DMS53 treated with DMSO at 0.1 percent for 48 hours (cell line): ENCODE measurements around the gene PTPRC.

Experiments used
- DNase-seq: peaks from one replicate; lab custom pipeline; 2025; ENCODE audit not compliant: unreplicated experiment; lab: John Stamatoyannopoulos, UW

The PTPRC gene

DNA sequence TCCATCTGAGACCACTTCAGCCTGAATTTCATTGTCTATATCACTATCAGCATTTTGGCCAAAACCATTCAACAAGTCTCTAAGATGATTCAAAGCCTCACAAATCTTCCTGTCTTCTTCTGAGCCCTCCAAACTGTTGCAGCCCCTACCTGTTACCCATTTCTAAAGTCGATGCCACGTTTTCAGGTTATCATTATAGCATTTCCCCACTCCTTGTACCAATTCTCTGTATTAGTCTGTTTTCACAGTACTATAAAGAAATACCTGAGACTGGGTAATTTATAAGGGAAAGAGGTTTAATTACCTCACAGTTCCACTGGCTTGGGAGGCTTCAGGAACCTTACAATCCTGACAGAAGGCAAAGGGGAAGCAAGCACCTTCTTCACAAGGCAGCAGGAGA, 158.8 kb downstream of the PTPRC start:
- no peak for DNase-seq

DNA sequence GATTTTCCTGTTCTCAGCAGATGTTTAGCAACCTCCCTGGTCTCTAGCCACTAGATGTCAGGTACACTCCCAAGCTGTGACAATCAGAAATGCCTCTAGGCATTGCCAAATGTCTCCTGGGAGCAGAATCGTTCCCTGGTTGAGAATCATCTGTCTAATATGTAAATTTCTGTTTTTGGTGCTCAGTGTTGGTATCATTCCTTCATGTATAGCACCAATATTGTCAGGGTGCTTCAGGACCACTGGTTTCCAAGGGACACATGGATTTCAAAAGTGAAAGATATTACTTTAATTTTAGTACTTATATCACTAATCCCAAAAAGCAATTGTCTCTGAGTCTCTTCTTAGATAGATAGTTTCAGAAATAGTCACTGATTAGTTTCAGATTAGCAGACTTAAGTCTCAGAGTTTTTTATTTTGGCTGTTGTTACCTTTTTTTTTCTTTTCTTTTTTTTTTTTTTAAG, 160.1 kb downstream of the PTPRC start:
- DNase-seq: no peak

DNA sequence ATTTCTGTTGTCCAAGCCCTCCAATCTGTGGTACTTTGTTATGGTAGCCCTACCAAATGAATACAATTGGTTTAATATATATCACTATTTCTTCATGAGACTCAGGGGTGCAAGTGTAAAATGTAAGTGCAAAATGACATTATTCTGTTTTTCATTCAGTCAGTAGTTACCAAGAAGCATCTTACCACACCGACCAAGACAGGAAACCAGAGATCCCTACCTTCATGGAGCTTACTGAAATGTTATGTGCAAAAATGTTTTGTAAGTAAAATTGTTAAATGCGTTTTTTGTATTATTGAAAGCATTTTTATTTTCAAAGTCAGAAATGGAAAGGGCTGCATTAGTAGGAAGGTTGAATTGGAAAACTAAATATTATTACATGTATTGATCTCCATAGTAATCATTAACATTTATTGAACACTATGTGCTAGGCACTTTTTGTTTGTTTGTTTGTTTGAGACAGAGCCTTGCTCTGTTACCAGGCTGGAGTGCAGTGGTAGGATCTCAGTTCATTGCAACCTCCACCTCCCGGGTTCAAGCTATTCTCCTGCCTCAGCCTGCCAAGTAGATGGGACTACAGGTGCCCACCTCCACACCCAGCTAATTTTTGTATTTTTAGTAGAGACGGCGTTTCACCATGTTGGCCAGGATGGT, 166.8 kb downstream of the PTPRC start:
- no peak for DNase-seq

DNA sequence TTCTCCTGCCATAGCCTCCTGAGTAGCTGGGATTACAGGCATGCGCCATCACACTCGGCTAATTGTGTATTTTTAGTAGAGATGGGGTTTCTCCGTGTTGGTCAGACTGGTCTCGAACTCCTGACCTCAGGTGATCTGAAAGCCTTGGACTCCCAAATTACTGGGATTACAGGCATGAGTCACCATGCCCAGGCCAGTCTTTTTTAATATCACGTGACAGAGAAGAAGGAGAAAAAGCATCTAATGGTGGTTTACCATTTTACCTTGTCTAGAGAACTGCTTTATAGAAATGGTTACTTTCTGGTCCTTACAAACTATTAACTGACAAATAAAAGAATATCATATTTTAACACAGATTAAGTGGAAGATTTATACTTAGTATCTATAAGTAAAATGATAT, 168.0 kb downstream of the PTPRC start:
- no peak for DNase-seq
